Loucy (cell line): ENCODE measurements around the gene KMT2E.
A peak's percentile ranks its signal among the peaks of the same experiment; 100 is the strongest.

Experiments
- H2AFZ ChIP-seq: fragments of 200-600 bp; sonication (generic); 2 replicates; pipeline ENCODE4 v1.6.0; 2016; ENCODE audit warnings: antibody characterized with exemption, mild to moderate bottlenecking, low read length, moderate library complexity
- H3F3A ChIP-seq: fragments of 200-600 bp; 2 replicates; pipeline ENCODE4 v1.6.0; 2016; ENCODE audit warnings: antibody characterized with exemption, low read depth, mild to moderate bottlenecking
- H3K27me3 ChIP-seq: fragments of 200-600 bp; sonication (generic); 2 replicates; pipeline ENCODE4 v1.6.1; 2014; ENCODE audit warnings: low read length, mild to moderate bottlenecking; ENCODE audit not compliant: insufficient read depth, poor library complexity, severe bottlenecking
- H3K36me3 ChIP-seq: fragments of 200-600 bp; sonication (generic); 2 replicates; pipeline ENCODE4 v1.6.1; 2016; ENCODE audit warnings: low read length; ENCODE audit not compliant: insufficient read depth
- H3K4me1 ChIP-seq: fragments of 200-600 bp; sonication (generic); 2 replicates; pipeline ENCODE4 v1.5.1; 2014; ENCODE audit warnings: low read length, mild to moderate bottlenecking; ENCODE audit not compliant: insufficient read depth, poor library complexity, severe bottlenecking
- H3K4me2 ChIP-seq: fragments of 200-600 bp; sonication (generic); 2 replicates; pipeline ENCODE4 v1.6.0; 2014; ENCODE audit warnings: antibody characterized with exemption, low read length, low read depth, mild to moderate bottlenecking; ENCODE audit not compliant: poor library complexity, severe bottlenecking
- H3K4me3 ChIP-seq: fragments of 200-600 bp; sonication (generic); 2 replicates; pipeline ENCODE4 v1.5.1; 2014; ENCODE audit warnings: low read length, mild to moderate bottlenecking, mixed read lengths; ENCODE audit not compliant: poor library complexity, severe bottlenecking
- H3K79me2 ChIP-seq: fragments of 200-600 bp; sonication (generic); 2 replicates; pipeline ENCODE4 v1.6.1; 2014; ENCODE audit warnings: low read length; ENCODE audit not compliant: insufficient read depth
- H3K9ac ChIP-seq: fragments of 200-600 bp; sonication (generic); 2 replicates; pipeline ENCODE4 v1.6.0; 2014; ENCODE audit warnings: mild to moderate bottlenecking, low read depth, low read length, moderate library complexity; ENCODE audit not compliant: poor library complexity, severe bottlenecking
- H3K9me2 ChIP-seq: fragments of 200-600 bp; sonication (generic); replicated peaks from 2 replicates; pipeline ENCODE4 v1.6.1; 2016; ENCODE audit warnings: low read depth, low read length, mixed read lengths
- H3K9me3 ChIP-seq: fragments of 200-600 bp; sonication (generic); 2 replicates; pipeline ENCODE4 v1.6.1; 2014; ENCODE audit warnings: mild to moderate bottlenecking, antibody characterized with exemption, low read length, low read depth; ENCODE audit not compliant: insufficient read depth
- H4K20me1 ChIP-seq: fragments of 200-600 bp; sonication (generic); 2 replicates; pipeline ENCODE4 v1.6.0; 2014; ENCODE audit warnings: antibody characterized with exemption, low read length, mild to moderate bottlenecking; ENCODE audit not compliant: insufficient read depth, poor library complexity, severe bottlenecking
- CTCF ChIP-seq: fragments of 200-600 bp; sonication (generic); conservative IDR thresholded peaks from 2 replicates; pipeline ENCODE4 v1.5.1; 2014; ENCODE audit warnings: mild to moderate bottlenecking, antibody characterized with exemption, low read length
- EZH2phosphoT487 ChIP-seq: fragments of 200-600 bp; IDR thresholded peaks from 2 replicates; pipeline ENCODE4 v1.6.1; 2018; ENCODE audit warnings: antibody characterized with exemption, mild to moderate bottlenecking, moderate library complexity, borderline replicate concordance

KMT2E gene

GRCh38 chr7:105015390-105015965 lies 1.5 kb downstream of the KMT2E start:
- Histone ChIP-seq H3K4me2 (peak overlapping the region; percentile 88), H4K20me1 (peaks cover 72% of the 10 kb centered on the region), H3K79me2 (peaks cover 92% of the 10 kb centered on the region), H3K4me3 (peak overlapping the region; percentile 81), H3K9ac (peak overlapping the region; percentile 100), H3K9me2 (no peaks in the 10 kb centered on the region), H3K36me3 (no peaks in the 10 kb centered on the region), H2AFZ (no peak overlapping the region), H3K9me3 (no peaks in the 10 kb centered on the region), H3F3A (no peaks in the 10 kb centered on the region), H3K4me1 (peaks cover 32% of the 10 kb centered on the region), H3K27me3 (peaks cover 10% of the 10 kb centered on the region)
- TF ChIP-seq EZH2phosphoT487 (no peak), CTCF (no peak)

GRCh38 chr7:105016068-105016708 lies 2.2 kb downstream of the KMT2E start:
- Histone ChIP-seq H3F3A (no peaks in the 10 kb centered on the region), H3K79me2 (peaks cover 92% of the 10 kb centered on the region), H3K4me1 (peaks cover 37% of the 10 kb centered on the region), H3K9me2 (no peaks in the 10 kb centered on the region), H3K4me2 (peak overlapping the region; percentile 88), H3K9me3 (no peaks in the 10 kb centered on the region), H2AFZ (no peak overlapping the region), H3K27me3 (peaks cover 10% of the 10 kb centered on the region), H3K9ac (peak overlapping the region; percentile 100), H3K4me3 (peak overlapping the region; percentile 81), H4K20me1 (peaks cover 72% of the 10 kb centered on the region), H3K36me3 (no peaks in the 10 kb centered on the region)
- TF ChIP-seq CTCF (no peak), EZH2phosphoT487 (no peak)

- H3K4me3 ChIP-seq = peak overlapping the region; percentile 81
- H3K36me3 ChIP-seq = no peaks in the 10 kb centered on the region
- no peaks in the 10 kb centered on the region for H3F3A ChIP-seq
- H3K27me3 ChIP-seq = peaks cover 7% of the 10 kb centered on the region
- H3K4me2 ChIP-seq = peak overlapping the region; percentile 88
- peaks cover 75% of the 10 kb centered on the region for H4K20me1 ChIP-seq
- H3K9me3 ChIP-seq = no peaks in the 10 kb centered on the region
- no peak overlapping the region for H2AFZ ChIP-seq
- peaks cover 45% of the 10 kb centered on the region for H3K4me1 ChIP-seq
- peak overlapping the region; percentile 100 for H3K9ac ChIP-seq
- no peaks in the 10 kb centered on the region for H3K9me2 ChIP-seq
- no peak for TF ChIP-seq EZH2phosphoT487
- no peak for TF ChIP-seq CTCF
- H3K79me2 ChIP-seq = peaks cover 92% of the 10 kb centered on the region
Measured at GRCh38 chr7:105016709-105017656, 3.0 kb downstream of the KMT2E start.
